Measurements from ENCODE around the gene TRIM39.

Gene TRIM39

GRCh38 chr6:30311671-30312070 is 15.1 kb upstream of the TRIM39 start (continued):
- TF ChIP-seq ZNF174 (tag by site-specific recombination; IDR thresholded peaks at IDR 0.05) (no peak), ZNF248 (tag by site-specific recombination; IDR thresholded peaks at IDR 0.05) (no peak), ZNF280D (tag by site-specific recombination; IDR thresholded peaks at IDR 0.05) (no peak), ZNF16 (tag by site-specific recombination; IDR thresholded peaks at IDR 0.05; ENCODE audit: low read depth) (no peak), ZNF48 (tag by site-specific recombination; IDR thresholded peaks at IDR 0.05) (no peak), ZNF585B (tag by site-specific recombination; IDR thresholded peaks at IDR 0.05) (no peak)

- no peak overlapping the region for H3K27ac ChIP-seq (ENCODE audit: extremely low read depth, low read depth, low read length)
- peaks cover 0 to 48% of the 10 kb centered on the region in 2 experiments; a peak in 2 of 3 replicates for H3K36me3 ChIP-seq (ENCODE audit: control insufficient read depth in 2 of 2, insufficient read depth in 1 of 2, low read length in 2 of 2)
- CTCF ChIA-PET: no interaction called here
- no peaks in the 10 kb centered on the region for H3K4me1 ChIP-seq (ENCODE audit: control insufficient read depth, insufficient read depth, low read length)
- no peak overlapping the region for H3K4me3 ChIP-seq (ENCODE audit: low read depth, low read length)
- TF ChIP-seq ZNF223 (tag by site-specific recombination; IDR thresholded peaks at IDR 0.05): no peak
- TF ChIP-seq SALL2 (tag by site-specific recombination; IDR thresholded peaks at IDR 0.05; ENCODE audit: borderline replicate concordance): no peak
- TF ChIP-seq ZIC2 (tag by site-specific recombination; IDR thresholded peaks at IDR 0.05): no peak
- no peak for TF ChIP-seq ZNF660 (tag by site-specific recombination; IDR thresholded peaks at IDR 0.05)
- TF ChIP-seq ZNF747 (tag by site-specific recombination; IDR thresholded peaks at IDR 0.05): no peak
- no peak for TF ChIP-seq ZNF341 (tag by site-specific recombination; IDR thresholded peaks at IDR 0.05; ENCODE audit: low read depth)
- TF ChIP-seq ZNF549 (tag by site-specific recombination; IDR thresholded peaks at IDR 0.05): no peak
- TF ChIP-seq ZNF366 (tag by site-specific recombination; conservative IDR thresholded peaks at IDR 0.05): no peak
- TF ChIP-seq ZFP3 (tag by site-specific recombination; IDR thresholded peaks at IDR 0.05; ENCODE audit: low read depth): no peak
- TF ChIP-seq ZNF239 (tag by site-specific recombination; IDR thresholded peaks at IDR 0.05): no peak
- no peak for TF ChIP-seq AEBP2 (tag by site-specific recombination; IDR thresholded peaks at IDR 0.05; ENCODE audit: borderline replicate concordance)
- TF ChIP-seq ZNF623 (tag by site-specific recombination; IDR thresholded peaks at IDR 0.05): no peak
- no peak for TF ChIP-seq ZNF529 (tag by site-specific recombination; IDR thresholded peaks at IDR 0.05; ENCODE audit: insufficient replicate concordance)
- TF ChIP-seq ZNF514 (tag by site-specific recombination; IDR thresholded peaks at IDR 0.05): no peak
- TF ChIP-seq ZNF416 (tag by site-specific recombination; IDR thresholded peaks at IDR 0.05): no peak
- POLR2A ChIA-PET: interaction anchor here (0.6 to 1.6 kb wide), 2 partner anchors 14 to 99 kb away, joined by 3 to 4 read pairs; partner anchors contain the start of genes TRIM26 and TRIM39
- H3K9me3 ChIP-seq (ENCODE audit: control insufficient read depth, insufficient read depth, low read depth, low read length): no peaks in the 10 kb centered on the region
These were observed 14.5 kb upstream of the TRIM39 start for GRCh38 chr6:30312266-30312665.
